Measurements from ENCODE around the gene CTTNBP2NL.
"Not testable (repeated sequence)": the region's sequence is repeated elsewhere in the genome, so short reads cannot be mapped to it uniquely, and the experiment has no call there.

CTTNBP2NL gene

GRCh38 chr1:112396653-112397471, 848 bp downstream of the CTTNBP2NL start:
- WGBS (ENCODE audit: extremely low coverage, insufficient coverage, insufficient read length), result no CpG with 5 or more reads among the region's 11 CpGs
- H2AFZ ChIP-seq (ENCODE audit: insufficient read depth, low read length, poor library complexity), result peak overlapping the region; percentile 59

GRCh38 chr1:112397841-112398240, 1.8 kb downstream of the CTTNBP2NL start:
- Histone ChIP-seq H4K12ac (ENCODE audit: low read depth, low read length) (no peak overlapping the region), H3K23ac (ENCODE audit: low read length) (no peak overlapping the region), H4K91ac (ENCODE audit: low read depth, low read length) (no peak overlapping the region), H3K36me3 (ENCODE audit: control insufficient read depth in 1 of 2, insufficient read depth in 2 of 2, low read length in 2 of 2) (peaks cover 0 to 3% of the 10 kb centered on the region in 2 experiments), H2AFZ (ENCODE audit: insufficient read depth, low read length, poor library complexity) (no peak overlapping the region), H2AK5ac (ENCODE audit: low read length) (no peak overlapping the region), H3K4me2 (ENCODE audit: low read length) (no peak overlapping the region), H3K79me2 (ENCODE audit: control insufficient read depth, insufficient read depth, low read length, poor library complexity) (peaks cover 16% of the 10 kb centered on the region), H4K8ac (ENCODE audit: low read depth, low read length) (no peak overlapping the region), H3K14ac (ENCODE audit: low read length) (no peak overlapping the region), H3K4me1 (ENCODE audit: control insufficient read depth in 1 of 2, insufficient read depth in 2 of 2, low read length in 2 of 2) (peaks cover 5 to 17% of the 10 kb centered on the region in 2 experiments), H2BK12ac (ENCODE audit: low read length) (no peak overlapping the region), H3K27ac (ENCODE audit: low read depth, low read length) (no peak overlapping the region), H3K9ac (ENCODE audit: low read length) (no peak overlapping the region), H3K27me3 (ENCODE audit: insufficient read depth, low read length) (no peaks in the 10 kb centered on the region), H3K79me1 (ENCODE audit: low read length) (peaks cover 23% of the 10 kb centered on the region), H3K4me3 (ENCODE audit: low read depth, low read length) (no peak overlapping the region), H2BK120ac (ENCODE audit: insufficient read depth, low read length, poor library complexity) (no peak overlapping the region), H3K9me3 (ENCODE audit: insufficient read depth, low read depth, low read length) (no peaks in the 10 kb centered on the region), H3K4ac (ENCODE audit: low read depth, low read length) (peak overlapping the region; percentile 47), H2BK5ac (ENCODE audit: low read depth, low read length, poor library complexity) (no peak overlapping the region), H3K18ac (ENCODE audit: low read length) (no peak overlapping the region)
- no peak for DNase-seq
- WGBS (ENCODE audit: extremely low coverage, insufficient coverage, insufficient read length), result no CpG with 5 or more reads among the region's 4 CpGs

More at GRCh38 chr1:112396653-112397471, 848 bp downstream of the CTTNBP2NL start:
- H4K91ac ChIP-seq (ENCODE audit: low read depth, low read length), result peak overlapping the region; percentile 71
- peak overlapping the region; percentile 69 for H3K4me2 ChIP-seq (ENCODE audit: low read length)
- peak in 1 of 2 donors; percentile 11 for DNase-seq
- H3K18ac ChIP-seq (ENCODE audit: low read length), result peak overlapping the region; percentile 74
- H3K4ac ChIP-seq (ENCODE audit: low read depth, low read length), result peak overlapping the region; percentile 63
- peak overlapping the region; percentile 81 for H3K27ac ChIP-seq (ENCODE audit: low read depth, low read length)
- peaks cover 15% of the 10 kb centered on the region for H3K79me2 ChIP-seq (ENCODE audit: control insufficient read depth, insufficient read depth, low read length, poor library complexity)
- H2BK12ac ChIP-seq (ENCODE audit: low read length), result peak overlapping the region; percentile 56
- H3K27me3 ChIP-seq (ENCODE audit: insufficient read depth, low read length), result no peaks in the 10 kb centered on the region
- peaks cover 5 to 13% of the 10 kb centered on the region in 2 experiments for H3K4me1 ChIP-seq (ENCODE audit: control insufficient read depth in 1 of 2, insufficient read depth in 2 of 2, low read length in 2 of 2)
- H3K23ac ChIP-seq (ENCODE audit: low read length), result no peak overlapping the region
- peak overlapping the region; percentile 86 for H3K14ac ChIP-seq (ENCODE audit: low read length)
- no peaks in the 10 kb centered on the region for H3K9me3 ChIP-seq (ENCODE audit: insufficient read depth, low read depth, low read length)
- peak overlapping the region; percentile 76 for H2BK5ac ChIP-seq (ENCODE audit: low read depth, low read length, poor library complexity)
- H4K12ac ChIP-seq (ENCODE audit: low read depth, low read length), result no peak overlapping the region
- peaks cover 0 to under 1% of the 10 kb centered on the region in 2 experiments for H3K36me3 ChIP-seq (ENCODE audit: control insufficient read depth in 1 of 2, insufficient read depth in 2 of 2, low read length in 2 of 2)
- H4K8ac ChIP-seq (ENCODE audit: low read depth, low read length), result peak overlapping the region; percentile 86
- H2AK5ac ChIP-seq (ENCODE audit: low read length), result peak overlapping the region; percentile 33
- peaks cover 23% of the 10 kb centered on the region for H3K79me1 ChIP-seq (ENCODE audit: low read length)
- peak overlapping the region; percentile 88 for H3K4me3 ChIP-seq (ENCODE audit: low read depth, low read length)
- peak overlapping the region; percentile 88 for H3K9ac ChIP-seq (ENCODE audit: low read length)
- H2BK120ac ChIP-seq (ENCODE audit: insufficient read depth, low read length, poor library complexity), result peak overlapping the region; percentile 63

GRCh38 chr1:112399456-112399855, 3.4 kb downstream of the CTTNBP2NL start:
- Histone ChIP-seq H3K27ac (ENCODE audit: low read depth, low read length) (no peak overlapping the region), H2BK120ac (ENCODE audit: insufficient read depth, low read length, poor library complexity) (no peak overlapping the region), H2BK12ac (ENCODE audit: low read length) (no peak overlapping the region), H3K27me3 (ENCODE audit: insufficient read depth, low read length) (no peaks in the 10 kb centered on the region), H3K4ac (ENCODE audit: low read depth, low read length) (peak overlapping the region; percentile 71), H3K18ac (ENCODE audit: low read length) (no peak overlapping the region), H4K8ac (ENCODE audit: low read depth, low read length) (no peak overlapping the region), H4K91ac (ENCODE audit: low read depth, low read length) (no peak overlapping the region), H3K36me3 (ENCODE audit: control insufficient read depth in 1 of 2, insufficient read depth in 2 of 2, low read length in 2 of 2) (peaks cover 0 to 3% of the 10 kb centered on the region in 2 experiments), H3K79me1 (ENCODE audit: low read length) (peaks cover 17% of the 10 kb centered on the region), H3K4me1 (ENCODE audit: control insufficient read depth in 1 of 2, insufficient read depth in 2 of 2, low read length in 2 of 2) (peaks cover 2 to 14% of the 10 kb centered on the region in 2 experiments), H3K9ac (ENCODE audit: low read length) (no peak overlapping the region), H2AFZ (ENCODE audit: insufficient read depth, low read length, poor library complexity) (no peak overlapping the region), H2BK5ac (ENCODE audit: low read depth, low read length, poor library complexity) (no peak overlapping the region), H3K4me3 (ENCODE audit: low read depth, low read length) (no peak overlapping the region), H3K23ac (ENCODE audit: low read length) (no peak overlapping the region), H2AK5ac (ENCODE audit: low read length) (no peak overlapping the region), H3K9me3 (ENCODE audit: insufficient read depth, low read depth, low read length) (no peaks in the 10 kb centered on the region), H4K12ac (ENCODE audit: low read depth, low read length) (no peak overlapping the region), H3K4me2 (ENCODE audit: low read length) (no peak overlapping the region), H3K79me2 (ENCODE audit: control insufficient read depth, insufficient read depth, low read length, poor library complexity) (peaks cover 14% of the 10 kb centered on the region), H3K14ac (ENCODE audit: low read length) (no peak overlapping the region)
- WGBS (ENCODE audit: extremely low coverage, insufficient coverage, insufficient read length), result no CpG with 5 or more reads among the region's 4 CpGs
- DNase-seq, result peak; percentile 30 to 62

GRCh38 chr1:112400706-112401105, 4.7 kb downstream of the CTTNBP2NL start:
- H2AFZ ChIP-seq (ENCODE audit: insufficient read depth, low read length, poor library complexity); H2AK5ac ChIP-seq (ENCODE audit: low read length); H2BK12ac ChIP-seq (ENCODE audit: low read length); H3K9ac ChIP-seq (ENCODE audit: low read length); H3K36me3 ChIP-seq (ENCODE audit: control insufficient read depth in 1 of 2, insufficient read depth in 2 of 2, low read length in 2 of 2); H3K18ac ChIP-seq (ENCODE audit: low read length); H3K4me2 ChIP-seq (ENCODE audit: low read length); H3K23ac ChIP-seq (ENCODE audit: low read length); H3K4me3 ChIP-seq (ENCODE audit: low read depth, low read length); H3K79me1 ChIP-seq (ENCODE audit: low read length); H4K8ac ChIP-seq (ENCODE audit: low read depth, low read length); H2BK120ac ChIP-seq (ENCODE audit: insufficient read depth, low read length, poor library complexity); H3K27me3 ChIP-seq (ENCODE audit: insufficient read depth, low read length); H3K27ac ChIP-seq (ENCODE audit: low read depth, low read length); DNase-seq; H4K12ac ChIP-seq (ENCODE audit: low read depth, low read length); H3K9me3 ChIP-seq (ENCODE audit: insufficient read depth, low read depth, low read length); H4K91ac ChIP-seq (ENCODE audit: low read depth, low read length); H2BK5ac ChIP-seq (ENCODE audit: low read depth, low read length, poor library complexity); H3K14ac ChIP-seq (ENCODE audit: low read length): not testable (repeated sequence)
- H3K4ac ChIP-seq (ENCODE audit: low read depth, low read length), result peak overlapping the region; percentile 35
- peaks cover 14% of the 10 kb centered on the region for H3K79me2 ChIP-seq (ENCODE audit: control insufficient read depth, insufficient read depth, low read length, poor library complexity)
- no CpG with 5 or more reads among the region's 6 CpGs for WGBS (ENCODE audit: extremely low coverage, insufficient coverage, insufficient read length)
- peaks cover 0 to 14% of the 10 kb centered on the region in 2 experiments for H3K4me1 ChIP-seq (ENCODE audit: control insufficient read depth in 1 of 2, insufficient read depth in 2 of 2, low read length in 2 of 2)

All from trophoblast cell (in vitro differentiated cells and primary cell).